ENCODE measurements around the gene CANT1.

CANT1 gene

GRCh38 chr17:78986649-78987328 is 22.8 kb downstream of the CANT1 start:
- no peak for TF ChIP-seq CTCF (IDR thresholded peaks at IDR 0.05)
- Histone ChIP-seq H3K27ac (peak overlapping the region; percentile 25 to 36), H3K27me3 (no peaks in the 10 kb centered on the region), H3K9me3 (no peaks in the 10 kb centered on the region), H3K4me3 (peak overlapping the region; percentile 28 to 36), H3K4me1 (peaks cover 0 to 14% (median 11%) of the 10 kb centered on the region in 4 donors), H3K36me3 (peaks cover 15 to 19% (median 19%) of the 10 kb centered on the region in 3 donors)
- intact Hi-C loops (cut with DNase I; ENCODE audit: low total_unique reads) = no loop called here
- no peak for DNase-seq

GRCh38 chr17:78986048-78986648 is 23.4 kb downstream of the CANT1 start:
- Histone ChIP-seq H3K27ac (peak overlapping the region; percentile 25 to 36), H3K9me3 (no peaks in the 10 kb centered on the region), H3K4me3 (peak overlapping the region; percentile 28 to 36), H3K36me3 (peaks cover 13 to 14% (median 13%) of the 10 kb centered on the region in 3 donors), H3K27me3 (no peaks in the 10 kb centered on the region), H3K4me1 (peaks cover 0 to 14% (median 11%) of the 10 kb centered on the region in 4 donors)
- DNase-seq = no peak
- intact Hi-C loops (cut with DNase I; ENCODE audit: low total_unique reads) = no loop called here
- peak; percentile 12 to 20 for TF ChIP-seq CTCF (IDR thresholded peaks at IDR 0.05)

GRCh38 chr17:78985395-78985794 is 24.2 kb downstream of the CANT1 start:
- intact Hi-C loops (cut with DNase I; ENCODE audit: low total_unique reads) = no loop called here
- Histone ChIP-seq H3K4me1 (peaks cover 0 to 17% (median 11%) of the 10 kb centered on the region in 4 donors), H3K4me3 (no peak overlapping the region), H3K27me3 (no peaks in the 10 kb centered on the region), H3K27ac (no peak overlapping the region), H3K36me3 (peaks cover 5 to 6% (median 5%) of the 10 kb centered on the region in 3 donors), H3K9me3 (no peaks in the 10 kb centered on the region)
- no peak for TF ChIP-seq CTCF (IDR thresholded peaks at IDR 0.05)
- DNase-seq = no peak

- TF ChIP-seq CTCF (IDR thresholded peaks at IDR 0.05) = no peak
- peaks cover 0 to 42% (median 35%) of the 10 kb centered on the region in 4 donors for H3K4me1 ChIP-seq
- H3K27ac ChIP-seq = no peak overlapping the region
- H3K36me3 ChIP-seq = no peaks in the 10 kb centered on the region
- H3K9me3 ChIP-seq = no peaks in the 10 kb centered on the region
- no peak overlapping the region for H3K4me3 ChIP-seq
- no peaks in the 10 kb centered on the region for H3K27me3 ChIP-seq
- intact Hi-C loops (cut with DNase I; ENCODE audit: low total_unique reads) = no loop called here
- no peak for DNase-seq
These were observed 28.3 kb downstream of the CANT1 start for GRCh38 chr17:78981010-78981888.

- Histone ChIP-seq H3K4me3 (no peak overlapping the region), H3K27ac (peak overlapping the region in 1 of 2 donors; percentile 60), H3K36me3 (no peaks in the 10 kb centered on the region), H3K9me3 (no peaks in the 10 kb centered on the region), H3K4me1 (peaks cover 0 to 47% (median 36%) of the 10 kb centered on the region in 4 donors), H3K27me3 (no peaks in the 10 kb centered on the region)
- no peak for DNase-seq
- intact Hi-C loops (cut with DNase I; ENCODE audit: low total_unique reads) = no loop called here
- no peak for TF ChIP-seq CTCF (IDR thresholded peaks at IDR 0.05)
These were observed 29.0 kb downstream of the CANT1 start for GRCh38 chr17:78980624-78980972.
